ENCODE results near the gene FAM107B. TPM values are rescaled to one million over a fixed set of nuclear protein-coding genes. Genes with fewer than 3 reads are reported as not detected.

FAM107B gene
- total RNA-seq, 1 experiment from 2014 or later = 24.5 TPM

DNA sequence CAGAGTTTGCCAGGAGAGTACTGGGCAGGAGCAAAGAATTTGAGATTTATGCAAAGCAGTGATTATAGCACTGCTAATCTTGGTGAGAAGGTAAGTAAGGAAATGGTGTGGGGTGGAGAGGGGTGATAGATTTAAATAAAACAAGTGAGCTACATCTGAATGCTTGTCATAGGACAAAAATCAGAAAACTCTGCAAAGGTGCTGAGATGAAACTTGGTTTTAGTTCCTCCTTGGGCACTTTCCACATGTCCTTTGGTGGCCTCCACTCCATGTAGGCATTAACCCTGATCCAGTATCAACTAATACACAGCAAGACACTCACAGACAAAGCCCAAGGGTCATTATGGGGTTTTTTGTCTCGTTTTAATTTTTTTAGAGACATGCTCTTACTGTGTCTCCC is 25.7 kb upstream of the FAM107B start:
- Histone ChIP-seq H2AK5ac (ENCODE audit: insufficient read length, low read length) (no peak overlapping the region), H3K79me1 (ENCODE audit: insufficient read depth, low read depth, low read length, poor library complexity, severe bottlenecking) (no peaks in the 10 kb centered on the region), H3K27ac (ENCODE audit: insufficient read length, low read depth, low read length) (no peak overlapping the region), H3K4me1 (ENCODE audit: insufficient read depth, low read length) (no peaks in the 10 kb centered on the region), H3K79me2 (ENCODE audit: insufficient read depth, low read length) (no peaks in the 10 kb centered on the region), H3K4me2 (ENCODE audit: insufficient read depth, insufficient read length, low read length) (no peak overlapping the region), H2BK12ac (ENCODE audit: insufficient read length, low read depth, low read length) (no peak overlapping the region), H2BK5ac (ENCODE audit: insufficient read length, low read length) (no peak overlapping the region), H3T11ph (ENCODE audit: low read length) (no peak overlapping the region), H2AFZ (ENCODE audit: low read length) (no peak overlapping the region), H3K9me3 (ENCODE audit: control insufficient read depth, low read depth, low read length) (no peaks in the 10 kb centered on the region), H3K23ac (ENCODE audit: insufficient read length, low read depth, low read length) (no peak overlapping the region), H3K18ac (ENCODE audit: insufficient read length, low read depth, low read length) (no peak overlapping the region), H3K23me2 (ENCODE audit: insufficient read length, low read depth, low read length, poor library complexity, severe bottlenecking) (no peaks in the 10 kb centered on the region), H3K56ac (ENCODE audit: insufficient read length, low read depth, low read length) (no peak overlapping the region), H2BK120ac (ENCODE audit: low read depth, low read length, poor library complexity, severe bottlenecking) (no peak overlapping the region), H2BK20ac (ENCODE audit: low read depth, low read length, poor library complexity, severe bottlenecking) (no peak overlapping the region), H3K27me3 (ENCODE audit: insufficient read depth, low read length) (no peaks in the 10 kb centered on the region), H3K14ac (ENCODE audit: insufficient read depth, low read length) (no peak overlapping the region), H2BK15ac (ENCODE audit: low read depth, low read length) (no peak overlapping the region), H4K8ac (replicated peaks; ENCODE audit: insufficient read length, low read depth, low read length) (no peak overlapping the region), H3K4ac (ENCODE audit: low read depth, low read length) (no peak overlapping the region), H4K5ac (ENCODE audit: insufficient read length, low read depth, low read length) (no peak overlapping the region), H3K9ac (ENCODE audit: extremely low read depth, insufficient read length, low read length) (no peak overlapping the region), H4K20me1 (ENCODE audit: control insufficient read depth, insufficient read depth, insufficient read length) (no peaks in the 10 kb centered on the region), H4K91ac (ENCODE audit: insufficient read length, low read depth, low read length) (no peak overlapping the region)
- Mint-ChIP-seq H3K27me3 (ENCODE audit: low read depth) (no peaks in the 10 kb centered on the region; the same call in 1 of the 2 replicates), H3K27ac (no peak overlapping the region), H3K4me1 (no peaks in the 10 kb centered on the region; a peak in 1 of 4 replicates), H3K4me3 (no peak overlapping the region), H3K36me3 (ENCODE audit: insufficient read depth in 1 of 3, low read depth in 3 of 3) (no peaks in the 10 kb centered on the region), H3K9me3 (no peaks in the 10 kb centered on the region)
- TF ChIP-seq, protein P1, sequence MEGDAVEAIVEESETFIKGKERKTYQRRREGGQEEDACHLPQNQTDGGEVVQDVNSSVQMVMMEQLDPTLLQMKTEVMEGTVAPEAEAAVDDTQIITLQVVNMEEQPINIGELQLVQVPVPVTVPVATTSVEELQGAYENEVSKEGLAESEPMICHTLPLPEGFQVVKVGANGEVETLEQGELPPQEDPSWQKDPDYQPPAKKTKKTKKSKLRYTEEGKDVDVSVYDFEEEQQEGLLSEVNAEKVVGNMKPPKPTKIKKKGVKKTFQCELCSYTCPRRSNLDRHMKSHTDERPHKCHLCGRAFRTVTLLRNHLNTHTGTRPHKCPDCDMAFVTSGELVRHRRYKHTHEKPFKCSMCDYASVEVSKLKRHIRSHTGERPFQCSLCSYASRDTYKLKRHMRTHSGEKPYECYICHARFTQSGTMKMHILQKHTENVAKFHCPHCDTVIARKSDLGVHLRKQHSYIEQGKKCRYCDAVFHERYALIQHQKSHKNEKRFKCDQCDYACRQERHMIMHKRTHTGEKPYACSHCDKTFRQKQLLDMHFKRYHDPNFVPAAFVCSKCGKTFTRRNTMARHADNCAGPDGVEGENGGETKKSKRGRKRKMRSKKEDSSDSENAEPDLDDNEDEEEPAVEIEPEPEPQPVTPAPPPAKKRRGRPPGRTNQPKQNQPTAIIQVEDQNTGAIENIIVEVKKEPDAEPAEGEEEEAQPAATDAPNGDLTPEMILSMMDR (conservative IDR thresholded peaks at IDR 0.05) = no peak
- DNase-seq = no peak
- no CpG with 5 or more reads among the region's 1 CpG for WGBS (ENCODE audit: extremely low coverage, insufficient read length, low lambda C conversion rate)

All from H9 (cell line).